Stimulated activated CD4-positive, alpha-beta T cell treated with anti-CD3 and anti-CD28 coated beads, TNF-alpha, amount 100 ng/mL, for 1 hour (primary cell): Measurements from ENCODE around the gene CANT1.
"Not testable (repeated sequence)": the region's sequence is repeated elsewhere in the genome, so short reads cannot be mapped to it uniquely, and the experiment has no call there.

Experiments used
- DNase-seq, 3 donors: peaks; one replicate each; pipeline ENCODE4 v3.0.0-alpha.2; 2020; ENCODE audit warnings: low read depth in 3 of 3, low spot score in 1 of 3

The CANT1 gene

GRCh38 chr17:79027925-79028491 is 18.4 kb upstream of the CANT1 start:
- DNase-seq = no peak

GRCh38 chr17:79027274-79027924 is 17.8 kb upstream of the CANT1 start:
- DNase-seq = no peak

GRCh38 chr17:79026376-79027273 is 17.1 kb upstream of the CANT1 start:
- DNase-seq = no peak

- no peak for DNase-seq
Measured at GRCh38 chr17:79024901-79025737, 15.6 kb upstream of the CANT1 start.

- DNase-seq = no peak
Measured at GRCh38 chr17:79023886-79024771, 14.6 kb upstream of the CANT1 start, which contains the start of gene C1QTNF1. TSS of gene C1QTNF1 (plus strand) at chr17:79024169. CDS start at chr17:79043969, 19,800 bp downstream.

- DNase-seq = no peak
Measured at GRCh38 chr17:79023180-79023705, 13.7 kb upstream of the CANT1 start.

- no peak for DNase-seq
Measured at GRCh38 chr17:79022507-79022991, 13.0 kb upstream of the CANT1 start.

GRCh38 chr17:79021929-79022328 is 12.4 kb upstream of the CANT1 start:
- not testable (repeated sequence) for DNase-seq

GRCh38 chr17:79020631-79021301 is 11.2 kb upstream of the CANT1 start:
- DNase-seq = no peak

GRCh38 chr17:79019632-79020584 is 10.3 kb upstream of the CANT1 start:
- DNase-seq = peak in 1 of 3 donors; percentile 21

- no peak for DNase-seq
Measured at GRCh38 chr17:79019261-79019631, 9.7 kb upstream of the CANT1 start.

GRCh38 chr17:79018370-79018695 is 8.8 kb upstream of the CANT1 start:
- DNase-seq = no peak

- no peak for DNase-seq
Measured at GRCh38 chr17:79017546-79018369, 8.2 kb upstream of the CANT1 start.

GRCh38 chr17:79014158-79014758 is 4.7 kb upstream of the CANT1 start:
- DNase-seq = no peak

GRCh38 chr17:79012563-79013134 is 3.1 kb upstream of the CANT1 start:
- no peak for DNase-seq

GRCh38 chr17:79011451-79012147 is 2.0 kb upstream of the CANT1 start:
- DNase-seq = no peak
